CMK (cell line): Measurements from ENCODE around the gene TLK1.

ENCODE experiments used
- DNase-seq: peaks from one replicate; pipeline ENCODE4 v3.0.0-alpha.2; 2010; ENCODE audit warnings: low read depth

Gene TLK1

GRCh38 chr2:170997893-170998597 is 162.6 kb downstream of the TLK1 start:
- no peak for DNase-seq

- no peak for DNase-seq
Measured at GRCh38 chr2:170996316-170996715, 164.4 kb downstream of the TLK1 start.

DNA sequence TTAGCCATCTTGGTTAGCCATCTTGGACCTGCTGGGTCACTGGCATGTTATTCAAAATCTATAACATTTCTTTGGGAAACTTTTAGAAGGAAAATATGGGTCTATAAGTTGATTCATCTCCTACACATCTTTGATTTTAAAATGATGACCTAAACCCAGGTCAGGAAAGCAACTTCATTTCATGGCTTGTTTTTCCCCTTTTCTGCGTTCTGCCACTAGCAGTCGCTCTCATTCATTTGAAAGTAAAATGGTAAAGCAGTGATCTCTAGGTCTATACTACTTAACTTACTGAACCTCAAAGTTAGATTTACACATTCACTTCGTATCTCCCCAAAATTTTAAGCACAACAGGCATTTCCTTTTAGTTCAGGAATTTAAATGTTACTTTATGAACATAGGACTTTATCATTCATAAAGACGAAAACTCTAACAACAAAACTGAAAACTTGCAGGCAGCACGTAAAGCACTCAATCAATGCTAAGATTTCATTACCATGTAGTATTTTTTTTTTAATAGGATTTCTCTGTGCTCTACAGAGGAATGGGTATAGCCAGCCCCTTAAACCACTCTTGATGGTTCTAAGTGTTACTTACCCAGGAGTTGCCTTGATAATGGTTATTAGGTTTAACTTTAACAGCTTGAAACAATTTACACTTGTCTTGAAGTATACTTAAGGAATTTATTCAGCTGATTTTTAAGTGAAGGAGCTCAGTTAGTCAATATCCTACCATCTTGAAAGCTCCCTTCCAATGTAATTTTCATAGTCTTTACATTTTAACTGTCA is 169.1 kb downstream of the TLK1 start:
- DNase-seq, result no peak

DNA sequence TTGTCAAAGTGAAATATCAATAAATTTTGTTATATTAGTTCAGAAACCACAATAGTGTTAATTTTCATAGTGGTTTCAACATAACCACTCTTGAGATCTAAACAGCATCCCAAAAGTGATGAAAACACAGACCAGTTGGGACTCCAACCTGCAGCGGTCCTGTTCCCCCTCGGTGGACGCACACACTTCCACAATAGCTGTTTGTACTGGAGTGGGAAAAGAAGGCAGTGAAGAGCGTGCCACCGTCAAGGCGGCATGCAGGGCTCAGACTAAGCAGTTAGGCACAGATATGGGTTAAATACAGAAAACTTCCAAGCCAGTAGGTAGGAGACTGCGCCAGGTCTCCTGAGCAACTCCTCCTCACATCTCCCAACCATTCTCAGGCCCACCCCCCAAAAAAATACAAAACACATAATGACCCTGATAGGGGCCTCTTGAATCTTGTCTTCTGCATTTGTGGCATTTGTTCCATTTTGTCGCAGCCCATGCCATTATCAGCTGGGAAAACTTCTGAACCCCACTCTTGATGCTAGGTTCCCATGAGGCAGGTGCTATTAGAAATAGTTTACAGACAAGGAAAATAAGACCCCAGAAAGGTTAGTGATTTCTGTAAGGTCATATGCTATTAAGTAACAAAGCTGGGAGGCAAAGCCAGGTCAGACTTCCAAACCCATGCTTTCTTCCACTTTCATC is 174.0 kb downstream of the TLK1 start:
- no peak for DNase-seq

DNA sequence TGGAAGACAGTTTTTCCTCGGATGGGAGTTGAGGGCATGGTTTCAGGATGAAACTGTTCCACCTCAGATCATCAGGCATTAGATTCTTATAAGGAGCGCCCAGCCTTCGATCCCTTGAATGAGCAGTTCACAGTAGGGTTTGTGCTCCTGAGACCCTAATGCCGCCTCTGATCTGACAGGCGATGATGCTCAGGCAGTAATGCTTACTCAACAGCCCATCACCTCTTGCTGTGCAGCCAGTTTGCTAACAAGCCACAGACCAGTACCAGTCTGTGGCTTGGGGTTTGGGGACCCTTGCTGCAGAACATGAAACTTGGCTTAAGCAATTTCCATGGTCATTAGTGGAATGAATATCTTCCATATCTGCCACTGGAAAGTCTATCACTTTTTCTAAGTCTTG is 175.3 kb downstream of the TLK1 start:
- DNase-seq, result no peak

GRCh38 chr2:170984079-170984478 is 176.6 kb downstream of the TLK1 start:
- DNase-seq, result no peak

DNA sequence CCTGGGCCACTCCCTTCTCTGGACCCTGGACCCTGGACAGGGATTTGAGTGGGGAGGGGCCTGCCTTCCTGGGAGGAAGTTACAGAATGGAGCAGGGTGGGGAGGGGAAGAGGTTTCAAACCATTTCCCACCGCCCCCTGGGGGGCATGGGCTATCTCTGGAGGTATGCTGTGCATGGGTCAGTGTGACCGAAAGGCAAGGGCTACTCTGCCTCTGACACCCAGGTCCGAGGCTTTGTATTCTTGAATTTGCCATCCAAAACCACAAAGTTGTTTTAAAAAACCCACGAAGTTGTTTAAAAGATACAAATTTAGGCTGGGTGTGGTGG is 184.8 kb downstream of the TLK1 start:
- no peak for DNase-seq

DNA sequence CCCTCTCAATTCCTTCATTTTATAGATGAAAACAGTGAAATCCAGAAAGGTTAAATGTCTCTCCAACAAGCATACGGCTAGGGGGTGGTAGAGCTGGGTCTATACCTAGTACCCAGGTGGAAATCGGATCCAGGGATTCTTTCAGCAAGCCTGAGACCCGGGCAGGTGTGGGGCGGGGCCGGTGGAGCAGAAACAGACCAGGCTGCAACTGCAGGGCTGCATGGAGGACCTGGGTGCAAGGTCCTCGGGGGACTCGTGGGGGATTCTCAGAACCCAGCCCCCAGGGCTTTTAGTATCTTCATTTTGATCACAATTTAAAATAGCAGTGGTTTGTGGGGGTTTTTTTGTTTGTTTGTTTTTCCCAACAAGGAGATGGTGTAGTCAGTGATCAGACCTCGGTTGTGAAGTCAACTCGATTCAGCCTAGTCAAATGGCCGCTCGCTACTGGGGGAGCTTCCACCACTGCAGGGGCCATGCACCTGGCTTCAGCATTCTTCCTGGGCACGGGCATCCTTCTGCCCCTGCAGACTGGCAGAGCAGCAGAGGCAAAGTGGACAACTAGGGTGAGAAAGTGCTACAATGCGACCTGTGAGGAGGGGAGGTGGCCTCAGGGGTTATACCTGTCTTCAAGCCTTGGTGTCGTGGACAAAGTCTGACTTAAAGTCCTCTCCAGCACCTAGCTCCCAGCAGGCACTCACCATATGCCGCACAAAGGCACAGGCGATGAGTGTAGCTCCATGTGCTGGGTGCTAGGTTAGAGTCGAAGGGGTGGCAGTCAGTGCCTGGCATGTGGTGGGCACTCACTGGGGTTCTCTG is 185.4 kb downstream of the TLK1 start:
- DNase-seq, result no peak

- DNase-seq, result no peak
Measured at GRCh38 chr2:170974304-170974993, 186.2 kb downstream of the TLK1 start.

DNA sequence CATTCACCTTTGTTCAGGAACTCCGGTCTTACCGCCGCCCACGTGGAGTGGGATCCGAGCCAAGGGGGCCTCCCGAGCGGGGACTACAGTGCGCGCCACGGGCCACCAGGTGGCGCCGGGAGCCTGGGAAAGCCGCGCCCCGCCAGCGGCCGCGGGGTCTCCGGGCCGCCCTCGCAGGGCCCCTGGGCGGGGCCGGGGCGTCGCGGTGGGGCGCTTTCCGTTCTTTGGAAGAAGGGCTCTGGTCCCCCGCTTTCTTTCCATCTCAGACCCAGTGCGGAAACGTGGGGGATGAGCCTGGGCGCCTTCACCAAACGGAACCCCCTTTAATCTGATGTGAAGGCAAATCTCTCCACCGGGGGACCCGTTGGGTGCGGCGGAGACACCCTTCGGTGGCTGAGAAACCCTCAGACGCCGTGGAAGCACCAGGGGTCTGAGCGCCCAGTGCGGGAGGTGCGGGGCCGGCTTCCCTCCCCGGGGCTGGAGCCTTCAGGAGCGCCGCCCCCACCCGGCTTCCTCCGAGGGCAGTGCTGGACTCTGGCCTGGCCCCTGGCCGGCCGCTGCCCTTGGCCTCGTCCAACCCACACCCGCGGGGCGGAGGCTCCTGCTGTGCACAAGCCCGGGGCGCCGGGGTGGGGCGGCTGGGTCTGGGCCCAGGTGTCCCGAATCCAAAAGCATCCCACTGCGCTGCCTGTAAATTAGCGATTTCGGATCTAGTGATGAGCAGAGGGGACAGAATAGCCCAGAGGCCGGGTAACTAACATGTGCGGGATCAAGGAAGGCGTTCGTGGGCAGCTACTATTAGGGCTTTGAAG is 187.0 kb downstream of the TLK1 start:
- peak; percentile 60 for DNase-seq

- no peak for DNase-seq
Measured at GRCh38 chr2:170973225-170973491, 187.5 kb downstream of the TLK1 start.

GRCh38 chr2:170972296-170973224 is 188.1 kb downstream of the TLK1 start:
- DNase-seq, result no peak

DNA sequence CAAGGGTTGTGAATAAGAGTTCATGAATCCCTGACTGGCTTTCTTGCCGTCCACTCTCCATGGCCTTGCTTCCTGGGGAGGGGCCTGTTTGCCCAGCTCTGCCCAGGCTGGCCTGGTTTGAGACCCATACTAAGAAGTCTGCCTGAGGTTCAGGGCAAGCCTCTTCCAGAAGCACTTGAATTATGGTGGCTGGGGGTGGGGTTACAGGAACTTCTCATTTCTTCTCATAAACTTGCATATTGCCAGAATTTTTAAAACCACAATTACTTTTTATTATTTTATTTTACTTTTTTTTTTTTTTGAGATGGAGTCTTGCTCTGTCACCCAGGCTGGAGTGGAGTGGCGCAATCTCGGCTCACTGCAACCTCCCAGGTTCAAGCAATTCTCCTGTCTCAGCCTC is 189.6 kb downstream of the TLK1 start:
- no peak for DNase-seq

- no peak for DNase-seq
Measured at GRCh38 chr2:170969872-170970496, 190.7 kb downstream of the TLK1 start.

DNA sequence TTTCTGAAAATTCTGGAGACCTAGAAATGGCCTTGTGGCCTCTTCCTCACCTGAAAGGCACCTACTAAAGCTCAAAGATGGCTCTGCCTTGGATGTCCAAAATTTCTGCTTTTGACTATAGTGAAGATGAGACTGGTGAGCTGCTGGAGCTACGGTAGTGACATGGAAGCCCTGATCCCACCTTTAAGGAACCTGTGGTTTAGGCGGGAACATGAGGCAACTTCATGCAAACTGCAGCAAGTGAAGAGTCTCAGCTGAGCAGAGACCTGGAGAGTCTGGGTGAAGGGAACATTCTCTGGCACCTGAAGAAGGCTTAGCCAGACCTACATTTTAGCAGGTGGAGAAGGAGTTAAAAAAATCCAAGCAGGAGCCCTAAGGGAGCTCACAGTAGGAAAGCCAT is 191.7 kb downstream of the TLK1 start:
- no peak for DNase-seq

- no peak for DNase-seq
Measured at GRCh38 chr2:170968205-170969003, 192.3 kb downstream of the TLK1 start.

- no peak for DNase-seq
Measured at GRCh38 chr2:170967553-170967952, 193.1 kb downstream of the TLK1 start.

DNA sequence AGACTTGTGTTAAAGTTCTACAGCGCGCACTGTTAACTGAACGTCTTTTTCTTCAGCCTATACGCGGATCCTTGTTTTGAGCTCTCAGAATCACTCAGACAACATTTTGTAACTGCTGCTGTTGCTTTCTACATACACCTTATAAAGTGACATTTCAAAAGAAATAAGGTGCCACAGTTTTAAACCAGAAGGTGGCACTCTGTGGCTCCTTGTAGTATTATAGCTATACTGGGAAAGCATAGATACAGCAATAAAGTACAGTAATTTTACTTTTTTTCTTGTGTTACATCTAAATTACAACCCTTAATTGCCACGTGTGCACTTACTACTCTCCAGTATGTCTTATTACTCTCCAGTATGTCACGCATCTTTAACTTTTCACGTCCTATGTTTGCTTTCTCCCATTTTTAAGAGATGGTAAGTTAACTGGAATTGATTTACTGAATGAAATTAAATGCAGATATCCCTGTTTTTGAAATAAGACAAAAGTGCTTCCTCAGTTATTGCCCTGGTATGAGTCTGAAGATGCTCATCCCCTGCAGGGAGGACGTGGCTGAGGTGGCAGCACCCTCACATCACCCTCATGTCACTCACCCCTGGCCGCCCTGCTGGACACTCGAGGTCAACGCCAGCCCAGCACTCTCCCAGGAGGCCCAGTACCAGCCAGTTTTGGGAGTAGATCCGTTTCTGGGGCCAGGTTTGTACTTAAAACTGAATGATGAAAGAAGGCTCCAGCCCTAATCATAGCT is 193.9 kb downstream of the TLK1 start:
- no peak for DNase-seq
